Measurements from ENCODE around the gene MYO7A. TPM values are rescaled to one million over a fixed set of nuclear protein-coding genes. Genes with fewer than 3 reads are reported as not detected.

The MYO7A gene
- polyA plus RNA-seq, 3 donors: 2.7 to 6.1 (median 3.1) TPM

DNA sequence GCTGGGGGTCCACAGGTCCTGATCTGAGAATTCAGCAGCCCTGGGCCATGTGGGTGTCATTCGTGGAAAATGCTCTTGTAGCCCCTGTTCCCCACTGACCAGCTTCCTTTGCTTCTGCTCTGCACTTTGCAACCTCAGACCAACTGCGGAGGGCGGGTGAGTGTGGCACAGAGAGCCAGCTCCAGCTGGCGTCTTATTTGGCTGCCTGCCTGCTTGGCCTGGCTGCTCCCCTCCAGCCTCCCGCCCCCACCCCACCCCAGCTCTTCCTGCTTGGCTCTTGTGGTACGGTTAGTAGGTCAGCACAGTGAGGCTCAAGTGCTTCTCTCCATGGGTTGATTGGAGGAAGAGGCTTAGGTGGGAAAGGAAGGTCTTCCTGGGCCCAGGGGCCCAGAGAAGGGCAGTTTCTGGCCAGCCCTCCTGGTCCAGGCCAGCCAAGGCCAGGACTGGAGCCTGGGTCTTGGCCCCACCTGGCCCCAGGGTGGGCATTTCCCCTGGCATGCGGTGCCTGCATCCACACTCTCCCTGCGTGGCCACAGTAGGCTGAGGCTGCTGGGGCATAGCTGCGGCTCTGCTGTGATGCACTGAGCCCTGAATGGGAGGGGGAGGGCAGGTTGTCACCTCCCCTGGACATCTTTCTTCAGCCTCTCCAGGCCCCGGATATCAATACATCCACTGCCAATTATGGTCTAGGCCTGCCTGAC is 26.5 kb downstream of the MYO7A start:
- DNase-seq (ENCODE audit: extremely low read depth in 1 of 11, low read depth in 9 of 11, low spot score in 4 of 11): no peak

DNA sequence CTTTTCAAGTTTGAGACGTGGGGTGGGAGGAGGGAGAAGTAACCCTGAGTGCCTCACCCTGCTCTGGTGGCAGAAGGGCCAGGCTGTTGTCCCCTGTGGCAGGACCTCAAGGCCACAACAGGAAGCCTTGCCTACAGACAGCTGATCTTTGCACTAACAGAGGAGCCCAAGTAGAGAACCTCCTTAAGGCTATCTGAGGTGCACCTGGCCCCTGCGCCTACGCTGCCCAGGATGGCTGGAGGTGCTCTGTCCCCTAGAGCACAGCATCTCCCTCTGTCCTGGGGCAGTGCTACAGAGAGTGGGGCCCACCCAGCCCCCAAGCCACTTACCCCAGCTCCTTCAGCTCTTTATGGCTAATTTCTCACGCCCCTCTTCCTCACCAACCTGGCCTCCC is 27.0 kb downstream of the MYO7A start:
- DNase-seq (ENCODE audit: extremely low read depth in 1 of 11, low read depth in 9 of 11, low spot score in 4 of 11): no peak

DNA sequence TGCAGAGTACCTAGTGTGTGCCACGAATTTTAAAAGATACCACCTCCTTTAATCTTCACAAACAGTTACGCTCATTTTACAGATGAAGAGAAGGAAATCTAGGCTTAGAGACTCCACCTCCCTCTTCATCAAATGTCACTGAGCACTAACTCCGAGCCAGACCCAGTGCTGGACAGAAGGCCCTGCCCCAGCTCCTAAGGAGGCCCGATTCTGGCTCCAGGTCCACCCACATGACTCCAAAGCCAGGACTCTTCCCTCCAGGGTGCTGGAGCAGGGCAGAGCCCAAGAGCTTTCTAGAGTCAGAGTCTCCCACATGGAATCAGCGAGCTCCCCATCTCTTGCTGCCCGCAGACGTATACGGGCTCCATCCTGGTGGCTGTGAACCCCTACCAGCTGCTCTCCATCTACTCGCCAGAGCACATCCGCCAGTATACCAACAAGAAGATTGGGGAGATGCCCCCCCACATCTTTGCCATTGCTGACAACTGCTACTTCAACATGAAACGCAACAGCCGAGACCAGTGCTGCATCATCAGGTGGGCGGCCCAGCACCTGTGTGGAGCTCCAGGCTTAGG is 27.6 kb downstream of the MYO7A start:
- no peak for DNase-seq (ENCODE audit: extremely low read depth in 1 of 11, low read depth in 9 of 11, low spot score in 4 of 11)

DNA sequence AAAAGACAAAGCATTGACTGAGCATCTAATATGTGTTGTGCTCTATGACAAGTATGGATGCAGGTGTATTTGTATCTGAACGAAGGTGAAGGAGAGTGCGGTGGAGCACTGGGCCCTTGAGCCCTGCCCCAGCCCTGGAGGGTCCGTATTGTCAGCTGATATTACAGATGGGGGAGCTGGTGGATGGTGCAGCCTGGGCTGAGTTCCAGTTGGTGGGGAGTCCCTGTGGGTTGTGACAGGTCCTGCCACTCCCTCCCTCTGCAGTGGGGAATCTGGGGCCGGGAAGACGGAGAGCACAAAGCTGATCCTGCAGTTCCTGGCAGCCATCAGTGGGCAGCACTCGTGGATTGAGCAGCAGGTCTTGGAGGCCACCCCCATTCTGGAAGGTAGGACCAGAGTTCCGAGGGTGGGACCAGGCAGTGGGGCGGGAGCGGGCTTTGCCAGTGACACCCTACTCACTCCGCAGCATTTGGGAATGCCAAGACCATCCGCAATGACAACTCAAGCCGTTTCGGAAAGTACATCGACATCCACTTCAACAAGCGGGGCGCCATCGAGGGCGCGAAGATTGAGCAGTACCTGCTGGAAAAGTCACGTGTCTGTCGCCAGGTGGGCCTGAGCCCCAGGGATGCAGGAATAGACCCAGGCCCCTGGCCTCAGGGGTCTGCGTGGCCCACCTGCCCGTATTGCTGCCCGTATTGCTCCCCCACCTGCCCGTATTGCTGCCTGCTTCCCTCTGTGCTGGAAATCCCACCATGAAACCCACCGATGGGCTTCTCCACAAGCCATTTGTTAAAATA is 28.6 kb downstream of the MYO7A start:
- no peak for DNase-seq (ENCODE audit: extremely low read depth in 1 of 11, low read depth in 9 of 11, low spot score in 4 of 11)

DNA sequence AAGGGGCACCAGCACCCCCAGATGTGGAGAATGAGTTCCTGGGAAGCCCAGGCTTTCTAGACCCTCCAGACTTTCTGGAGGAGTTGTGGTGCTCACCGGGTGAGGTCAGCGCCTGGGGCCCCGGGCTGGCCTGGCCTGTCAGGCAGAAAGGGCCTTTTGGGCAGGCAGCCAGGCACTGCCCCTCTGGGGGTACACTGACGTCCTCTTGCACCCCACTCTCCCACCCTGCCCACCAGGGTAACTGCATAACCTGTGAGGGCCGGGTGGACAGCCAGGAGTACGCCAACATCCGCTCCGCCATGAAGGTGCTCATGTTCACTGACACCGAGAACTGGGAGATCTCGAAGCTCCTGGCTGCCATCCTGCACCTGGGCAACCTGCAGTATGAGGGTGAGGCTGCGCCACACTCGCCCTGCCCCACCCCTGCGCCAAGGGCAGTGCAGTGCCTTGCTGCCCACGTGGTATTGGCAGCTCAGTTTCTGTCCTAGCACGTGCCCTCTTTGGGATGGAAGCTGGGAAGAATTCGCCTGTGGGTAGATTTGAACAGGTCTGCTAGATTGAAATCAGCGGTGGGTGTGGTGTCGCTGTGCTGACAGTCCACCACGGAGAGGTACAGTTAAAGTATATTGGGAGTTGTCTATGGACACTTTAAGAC is 30.1 kb downstream of the MYO7A start:
- no peak for DNase-seq (ENCODE audit: extremely low read depth in 1 of 11, low read depth in 9 of 11, low spot score in 4 of 11)

DNA sequence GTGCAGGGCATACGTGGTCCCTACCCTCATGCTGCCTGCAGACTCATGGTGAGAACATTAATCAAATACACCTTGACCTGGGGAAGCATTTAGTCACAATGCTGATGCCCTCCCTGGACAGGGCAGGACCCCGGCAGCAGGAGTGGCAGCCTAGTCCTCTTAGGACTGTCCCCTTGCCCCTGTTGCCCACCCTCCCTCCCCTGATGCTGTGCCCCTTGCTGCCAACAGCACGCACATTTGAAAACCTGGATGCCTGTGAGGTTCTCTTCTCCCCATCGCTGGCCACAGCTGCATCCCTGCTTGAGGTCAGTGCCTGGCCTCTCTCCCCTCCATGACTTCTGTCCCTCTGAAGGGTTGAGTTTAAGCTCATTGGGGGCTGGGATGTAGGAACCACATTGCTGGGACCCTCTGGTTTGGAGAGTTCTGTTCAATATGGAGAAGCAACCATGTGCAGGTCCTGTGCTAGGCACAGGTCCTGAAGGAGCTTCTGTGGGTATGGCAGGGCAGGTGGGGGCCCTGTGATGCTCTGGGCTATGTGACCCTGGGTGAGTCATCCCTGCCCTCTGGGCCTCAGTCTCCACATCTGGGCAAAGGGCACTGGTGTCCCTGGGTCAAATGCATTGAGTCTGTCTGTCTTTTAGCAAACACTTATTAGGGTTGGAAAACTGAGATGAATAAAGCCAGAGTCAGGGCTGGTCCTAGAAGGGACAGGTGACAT is 31.3 kb downstream of the MYO7A start:
- no peak for DNase-seq (ENCODE audit: extremely low read depth in 1 of 11, low read depth in 9 of 11, low spot score in 4 of 11)

DNA sequence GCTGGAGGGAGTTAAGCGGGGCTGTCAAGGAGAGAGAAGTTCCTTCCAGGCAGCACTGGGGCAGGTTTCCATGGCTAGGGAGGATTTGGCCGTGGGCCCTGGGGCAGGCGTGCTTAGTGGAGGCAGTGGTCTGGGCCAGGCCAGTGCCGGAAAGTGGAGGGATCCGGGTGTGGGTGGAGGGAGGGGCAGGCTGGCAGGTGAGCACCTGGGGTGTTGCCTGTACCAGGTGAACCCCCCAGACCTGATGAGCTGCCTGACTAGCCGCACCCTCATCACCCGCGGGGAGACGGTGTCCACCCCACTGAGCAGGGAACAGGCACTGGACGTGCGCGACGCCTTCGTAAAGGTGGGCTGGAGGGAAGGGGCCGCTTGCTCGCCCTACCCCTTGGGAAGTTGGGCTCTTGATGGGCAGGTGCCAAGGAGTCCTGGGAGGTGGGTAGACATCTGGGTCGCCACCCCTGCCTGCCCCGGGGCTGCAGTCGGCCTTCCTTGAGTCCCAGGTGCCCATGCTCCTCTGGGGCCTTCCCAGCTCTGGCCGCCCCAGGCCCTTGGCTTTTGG is 32.0 kb downstream of the MYO7A start:
- no peak for DNase-seq (ENCODE audit: extremely low read depth in 1 of 11, low read depth in 9 of 11, low spot score in 4 of 11)

DNA sequence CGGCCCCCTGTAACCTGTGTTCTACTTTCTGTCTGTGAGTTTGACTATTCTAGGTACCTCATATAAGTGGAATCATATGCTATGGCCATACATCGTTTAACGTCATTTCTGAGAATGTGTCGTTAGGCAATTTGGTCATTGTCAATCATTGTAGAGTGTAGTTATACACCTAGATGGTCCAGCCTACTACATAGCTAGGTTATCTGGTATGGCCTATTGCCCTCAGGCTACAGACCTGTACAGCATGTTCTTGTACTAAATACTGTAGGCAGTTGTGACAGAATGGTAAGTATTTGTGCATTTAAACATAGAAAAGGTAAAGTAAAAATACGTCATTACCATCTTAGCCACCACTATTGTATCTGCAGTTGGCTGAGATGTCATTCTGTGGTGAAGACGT is 35.2 kb downstream of the MYO7A start:
- DNase-seq (ENCODE audit: extremely low read depth in 1 of 11, low read depth in 9 of 11, low spot score in 4 of 11): no peak

DNA sequence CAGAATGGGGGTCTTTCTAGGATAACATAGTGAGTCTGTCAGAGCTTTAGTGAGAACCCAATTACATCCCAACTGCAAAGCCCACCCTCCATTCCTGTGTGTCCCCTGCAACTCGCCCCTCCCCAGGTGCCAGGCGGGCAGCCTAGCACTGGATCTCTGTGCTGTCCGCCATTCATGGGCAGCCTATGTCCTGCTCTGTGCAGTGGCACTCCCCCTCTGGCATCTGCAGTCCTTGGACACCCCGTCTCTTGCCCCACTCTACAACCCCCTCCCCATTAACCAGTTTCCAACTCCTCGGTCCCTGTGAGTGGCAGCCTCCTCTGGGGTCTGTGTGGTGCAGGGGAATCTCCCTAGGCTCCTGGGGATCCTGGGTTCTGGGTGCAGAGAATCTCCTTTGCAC is 37.0 kb downstream of the MYO7A start:
- no peak for DNase-seq (ENCODE audit: extremely low read depth in 1 of 11, low read depth in 9 of 11, low spot score in 4 of 11)

DNA sequence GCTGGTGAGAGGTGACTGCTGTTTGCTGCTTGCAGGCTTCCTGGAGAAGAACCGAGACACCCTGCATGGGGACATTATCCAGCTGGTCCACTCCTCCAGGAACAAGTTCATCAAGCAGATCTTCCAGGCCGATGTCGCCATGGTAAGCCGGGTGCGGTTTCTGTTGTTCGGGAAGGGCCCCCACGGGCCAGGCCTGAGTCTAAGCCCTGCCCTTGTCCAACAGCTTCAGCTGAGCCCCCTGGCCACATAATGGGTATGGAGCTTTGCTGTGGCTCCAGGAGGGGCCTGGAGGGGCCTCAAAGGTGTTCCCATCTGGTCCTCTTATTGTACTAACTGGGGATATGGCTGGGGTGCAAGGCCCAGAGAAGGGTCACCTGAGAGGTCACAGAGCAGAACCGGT is 38.0 kb downstream of the MYO7A start:
- no peak for DNase-seq (ENCODE audit: extremely low read depth in 1 of 11, low read depth in 9 of 11, low spot score in 4 of 11)

DNA sequence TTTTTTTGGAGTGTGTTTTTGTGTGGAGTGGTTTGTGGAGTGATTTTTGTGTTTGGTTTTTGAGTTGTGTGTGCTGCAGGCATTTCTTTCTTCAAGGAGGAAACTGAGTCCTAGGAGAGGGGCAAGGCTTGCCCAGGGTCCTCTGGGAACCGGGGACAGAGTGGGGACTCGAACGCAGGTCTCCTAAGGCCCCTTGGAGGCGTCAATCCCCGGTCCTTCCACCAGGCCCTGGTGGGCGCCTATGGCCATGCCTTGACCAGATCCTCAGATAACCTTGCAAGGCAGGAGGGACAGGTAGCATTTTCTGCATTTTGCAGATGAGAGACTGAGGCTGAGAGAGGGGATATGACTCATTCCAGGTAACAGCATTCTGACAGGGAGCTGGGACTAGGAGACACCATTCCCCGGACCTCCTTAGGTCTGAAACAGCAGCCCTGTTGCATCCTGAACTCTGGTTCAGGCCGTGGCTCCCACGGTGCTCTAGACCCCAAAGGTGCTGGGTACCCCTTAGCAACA is 39.1 kb downstream of the MYO7A start:
- no peak for DNase-seq (ENCODE audit: extremely low read depth in 1 of 11, low read depth in 9 of 11, low spot score in 4 of 11)

DNA sequence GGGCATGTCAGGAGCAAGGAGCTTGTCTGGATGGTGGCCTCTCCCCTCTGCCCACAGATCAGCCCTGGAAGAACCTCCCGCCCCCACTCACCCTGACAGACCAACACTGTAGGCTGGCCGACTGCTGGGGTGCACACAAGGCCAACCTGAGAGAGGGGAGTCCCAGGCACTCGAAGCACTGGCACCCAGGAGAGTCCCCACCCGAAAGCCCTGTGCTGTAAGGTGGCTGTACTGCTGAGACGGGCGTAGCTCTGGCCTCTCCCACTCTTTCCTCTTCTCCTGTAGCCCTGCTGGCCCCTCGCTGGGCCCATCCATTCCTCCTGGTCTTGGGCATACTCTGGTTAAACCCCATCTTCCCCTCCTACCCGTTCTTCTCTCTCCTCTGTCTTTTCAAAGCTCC is 39.7 kb downstream of the MYO7A start:
- DNase-seq (ENCODE audit: extremely low read depth in 1 of 11, low read depth in 9 of 11, low spot score in 4 of 11): no peak

DNA sequence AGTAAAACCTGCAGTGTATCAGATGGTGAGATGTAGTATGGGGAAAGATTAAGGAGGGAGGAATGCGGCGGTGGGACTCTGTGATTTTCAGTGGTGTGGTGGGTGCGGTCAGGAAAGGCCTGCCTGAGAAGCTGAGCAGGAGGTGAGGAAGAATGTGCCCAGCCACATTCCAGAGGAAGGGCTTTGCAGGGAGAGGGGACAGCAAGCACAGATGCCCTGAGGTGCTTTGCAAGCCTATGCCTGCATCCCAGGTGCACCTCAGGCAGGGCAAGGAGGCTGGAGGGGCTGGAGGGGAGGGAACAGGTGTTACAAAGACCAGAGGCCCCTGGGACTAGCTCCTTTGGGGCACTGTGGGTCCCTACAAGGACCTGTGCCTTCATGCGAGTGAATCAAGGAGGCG is 42.1 kb downstream of the MYO7A start:
- no peak for DNase-seq (ENCODE audit: extremely low read depth in 1 of 11, low read depth in 9 of 11, low spot score in 4 of 11)

DNA sequence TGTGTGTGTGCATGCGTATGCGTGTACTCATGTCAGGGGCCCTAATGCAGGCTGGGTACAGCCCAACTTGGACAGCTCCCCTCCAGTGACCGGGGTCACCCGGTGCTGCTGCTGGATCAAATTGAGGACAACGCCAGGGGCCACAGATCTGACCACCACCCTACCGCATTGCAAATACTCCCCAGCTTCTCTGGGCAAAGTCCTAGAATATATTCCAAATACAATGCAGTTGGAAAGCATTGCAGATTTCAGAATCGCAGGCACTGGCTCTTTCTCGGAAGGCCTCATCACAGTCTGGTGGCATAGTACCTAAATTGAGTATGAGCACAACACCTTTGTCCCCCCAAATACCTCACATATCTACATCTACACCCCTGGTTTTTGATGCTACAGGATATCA is 43.2 kb downstream of the MYO7A start:
- DNase-seq (ENCODE audit: extremely low read depth in 1 of 11, low read depth in 9 of 11, low spot score in 4 of 11): no peak

DNA sequence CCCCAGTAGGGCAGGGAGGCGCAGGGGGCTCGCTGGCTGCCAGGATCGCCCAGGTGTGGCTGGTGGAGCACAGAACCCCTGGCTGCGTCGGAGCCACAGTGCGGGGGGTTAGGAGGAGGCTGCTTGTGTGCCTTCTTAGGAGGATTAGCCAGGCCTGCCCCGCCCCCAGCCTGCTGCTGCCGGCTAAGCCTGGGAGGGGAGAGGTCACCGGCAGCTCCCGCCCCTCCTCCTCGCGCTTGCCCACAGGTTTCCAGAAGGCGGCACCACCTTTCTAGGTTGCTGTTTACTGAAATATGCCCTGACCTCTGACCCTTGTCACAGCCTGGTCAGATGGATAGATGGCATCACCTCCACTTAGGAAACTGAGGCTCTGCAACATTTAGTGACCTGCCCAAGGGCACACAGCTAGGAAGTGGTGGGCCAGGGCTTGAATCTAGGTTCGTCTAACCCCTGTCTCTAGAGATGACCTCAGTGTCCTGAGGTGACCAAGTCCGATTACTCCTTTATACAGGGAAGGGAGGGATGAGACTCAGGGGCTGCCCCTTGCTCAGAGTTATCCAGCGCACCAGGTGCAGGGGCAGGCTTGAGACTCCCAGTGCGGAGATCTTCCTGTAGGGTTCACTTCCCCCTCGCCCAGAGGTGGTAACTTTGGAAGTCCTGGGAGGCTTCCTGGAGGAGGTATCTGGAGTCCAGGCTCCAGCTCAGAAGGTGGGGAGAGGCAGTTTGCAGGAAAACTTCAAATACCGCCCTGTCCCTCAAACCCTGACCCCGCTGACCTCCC is 44.0 kb downstream of the MYO7A start:
- DNase-seq (ENCODE audit: extremely low read depth in 1 of 11, low read depth in 9 of 11, low spot score in 4 of 11): no peak

DNA sequence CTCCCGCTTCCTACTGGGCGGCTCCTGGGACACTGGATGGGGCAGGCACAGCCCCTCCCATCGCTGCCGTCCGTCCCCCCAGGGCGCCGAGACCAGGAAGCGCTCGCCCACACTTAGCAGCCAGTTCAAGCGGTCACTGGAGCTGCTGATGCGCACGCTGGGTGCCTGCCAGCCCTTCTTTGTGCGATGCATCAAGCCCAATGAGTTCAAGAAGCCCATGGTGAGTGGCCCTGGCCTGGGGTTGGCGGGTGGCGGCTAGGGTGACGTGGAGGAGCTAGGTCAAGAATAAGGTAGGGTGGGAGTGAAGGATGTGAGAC is 44.6 kb downstream of the MYO7A start:
- no peak for DNase-seq (ENCODE audit: extremely low read depth in 1 of 11, low read depth in 9 of 11, low spot score in 4 of 11)

DNA sequence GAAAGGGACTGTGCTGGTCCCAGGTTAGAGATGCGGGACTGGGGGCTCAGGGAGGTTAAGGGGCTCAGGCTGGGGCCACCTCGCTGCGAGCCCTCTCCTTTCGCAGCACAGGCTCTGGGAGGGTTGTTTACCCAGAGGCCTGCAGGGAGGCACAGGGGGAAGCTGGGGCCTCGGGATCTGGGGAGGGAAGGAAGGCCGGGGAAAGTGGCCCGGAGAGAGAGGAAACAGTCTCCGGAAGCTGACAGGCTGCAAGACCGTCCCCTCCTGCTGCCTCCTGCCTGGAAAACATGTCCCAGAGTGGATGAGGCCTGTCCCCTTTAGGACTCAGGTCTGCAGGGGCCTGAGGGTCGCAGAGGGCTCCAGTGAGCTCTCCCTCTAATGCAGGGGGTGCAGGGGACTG is 45.4 kb downstream of the MYO7A start:
- no peak for DNase-seq (ENCODE audit: extremely low read depth in 1 of 11, low read depth in 9 of 11, low spot score in 4 of 11)

DNA sequence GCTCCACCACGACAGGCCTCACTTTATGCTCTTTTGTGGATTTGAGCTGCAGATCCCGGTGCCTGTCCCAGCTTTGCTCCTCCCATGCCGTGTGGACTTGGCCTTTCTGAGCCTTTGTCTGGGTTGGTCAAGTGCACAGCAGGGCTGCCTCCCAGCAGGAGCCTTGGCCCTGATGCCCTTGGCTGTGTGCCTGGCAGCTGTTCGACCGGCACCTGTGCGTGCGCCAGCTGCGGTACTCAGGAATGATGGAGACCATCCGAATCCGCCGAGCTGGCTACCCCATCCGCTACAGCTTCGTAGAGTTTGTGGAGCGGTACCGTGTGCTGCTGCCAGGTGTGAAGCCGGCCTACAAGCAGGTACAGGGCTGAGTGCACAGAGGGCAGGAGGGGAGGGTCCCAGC is 46.5 kb downstream of the MYO7A start:
- no peak for DNase-seq (ENCODE audit: extremely low read depth in 1 of 11, low read depth in 9 of 11, low spot score in 4 of 11)
